Fibroblast of lung (primary cell): ENCODE measurements around the gene CHURC1.

Experiments
- CTCF ChIP-seq, 2 donors: IDR thresholded peaks in 1 of 2; conservative IDR thresholded peaks in 1 of 2; 1 replicate in 1 of 2; 2 replicates in 1 of 2; pipeline ENCODE4 v1.5.1; 2011 to 2012; ENCODE audit warnings: low read length in 2 of 2, control low read depth in 1 of 2, inconsistent platforms in 1 of 2, low read depth in 1 of 2, mild to moderate bottlenecking in 1 of 2
- EZH2 ChIP-seq: IDR thresholded peaks from 2 replicates; pipeline ENCODE4 v1.5.1; 2012; ENCODE audit warnings: low read length, control low read depth, mild to moderate bottlenecking; ENCODE audit errors: missing control alignments

DNA sequence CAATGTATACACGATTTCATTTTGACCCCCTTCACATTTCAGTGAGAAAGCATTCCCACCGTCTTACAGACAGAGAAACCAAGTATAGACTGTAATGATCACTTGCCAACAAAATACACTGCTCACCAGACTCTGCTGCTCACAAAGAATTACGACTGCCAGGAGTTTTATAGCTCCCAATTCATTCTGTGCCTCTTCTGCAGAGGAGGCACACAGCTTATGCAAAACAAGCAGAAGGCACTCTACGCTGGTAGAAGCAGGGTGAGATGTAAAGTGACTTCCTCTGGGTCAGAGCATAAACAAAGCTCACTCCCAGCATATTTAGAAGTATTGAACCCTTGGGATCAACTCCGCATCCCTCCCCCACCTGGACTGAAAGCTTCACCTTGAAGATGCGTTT, 49.1 kb upstream of the CHURC1 start:
- TF ChIP-seq CTCF (conservative IDR thresholded peaks at IDR 0.05 in 1 of 2, IDR thresholded peaks at IDR 0.05 in 1 of 2; ENCODE audit: low read depth in 1 of 2, low read length in 2 of 2) (no peak), EZH2 (no peak)
